BLaER1 treated with 17β-estradiol and CSF1 and Interleukin-3, amounts not matched to agents 10 nM and 100 nM (cell line): Measurements from ENCODE around the gene CERK.
A peak's percentile ranks its signal among the peaks of the same experiment; 100 is the strongest.

Experiments
- H3K27ac ChIP-seq, 11 experiments: shearing (Covaris generic); formaldehyde crosslinking; 2 replicates each; pipeline ENCODE4 v1.8.1; 2022
- H3K27me3 ChIP-seq, 11 experiments: shearing (Covaris generic); formaldehyde crosslinking; 2 replicates each; pipeline ENCODE4 v1.8.1; 2022
- H3K36me3 ChIP-seq, 11 experiments: shearing (Covaris generic); formaldehyde crosslinking; 2 replicates each; pipeline ENCODE4 v1.8.1; 2022
- H3K4me1 ChIP-seq, 10 experiments: shearing (Covaris generic); formaldehyde crosslinking; 2 replicates each; pipeline ENCODE4 v1.8.1; 2022
- H3K4me2 ChIP-seq, 11 experiments: shearing (Covaris generic); formaldehyde crosslinking; 2 replicates each; pipeline ENCODE4 v1.8.1; 2022
- H3K4me3 ChIP-seq, 10 experiments: shearing (Covaris generic); formaldehyde crosslinking; 2 replicates each; pipeline ENCODE4 v1.8.1; 2022
- H3K9ac ChIP-seq, 11 experiments: shearing (Covaris generic); formaldehyde crosslinking; 2 replicates each; pipeline ENCODE4 v1.8.1; 2022
- H3K9me3 ChIP-seq, 11 experiments: shearing (Covaris generic); formaldehyde crosslinking; replicated peaks in 1 of 11; 2 replicates each; pipeline ENCODE4 v1.8.1; 2022
- H4K20me1 ChIP-seq, 11 experiments: shearing (Covaris generic); formaldehyde crosslinking; 2 replicates each; pipeline ENCODE4 v1.8.1; 2022
- Cebpa-rat ChIP-seq, 11 experiments: shearing (Covaris generic); IDR thresholded peaks; 2 replicates each; pipeline ENCODE4 v1.8.1; 2022

The CERK gene

DNA sequence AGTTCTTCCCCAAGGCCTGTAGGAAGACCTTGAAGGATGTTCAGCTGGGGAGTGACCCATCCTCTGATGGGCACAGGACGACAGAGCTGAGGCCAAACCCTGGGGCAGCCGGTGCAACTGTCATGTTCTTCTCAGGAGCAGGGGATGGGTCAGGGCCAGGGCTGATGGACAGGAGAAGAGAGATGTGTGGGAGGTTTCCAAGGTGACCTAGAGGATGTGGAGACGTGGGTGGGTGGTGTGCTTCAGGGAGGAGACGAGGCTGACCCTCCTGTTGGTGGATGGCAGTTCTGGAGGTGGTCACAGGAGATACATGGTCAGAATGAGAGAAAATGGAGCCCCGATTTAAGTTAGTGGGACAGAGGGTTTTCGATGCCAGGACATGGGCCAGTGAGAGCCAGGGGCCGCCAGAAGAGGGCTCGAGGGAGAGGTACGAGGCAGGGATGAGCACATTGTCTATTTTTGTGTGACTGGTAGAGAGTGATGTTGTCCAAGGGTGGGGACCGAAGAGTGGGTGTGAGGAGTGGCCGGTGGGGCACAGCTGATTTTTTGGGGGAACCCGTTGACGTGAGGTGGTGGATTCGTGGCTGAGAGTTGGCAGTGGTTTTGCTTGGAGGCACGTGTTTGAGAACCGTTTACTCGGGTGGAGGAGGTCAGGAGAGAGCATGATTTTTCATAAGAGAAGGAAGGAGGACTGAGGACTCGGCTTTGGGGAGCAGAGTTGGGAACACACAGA, 39.0 kb upstream of the CERK start:
- H3K4me1 ChIP-seq: peaks cover 56 to 65% (median 59%) of the 10 kb centered on the region in 10 experiments
- H3K9me3 ChIP-seq: no peaks in the 10 kb centered on the region
- peak overlapping the region in 1 of 10 experiments; percentile 12; a peak in 1 of 20 replicates for H3K4me3 ChIP-seq
- H3K4me2 ChIP-seq: peak overlapping the region; percentile 84 to 98 (median 92)
- TF ChIP-seq Cebpa-rat (IDR thresholded peaks at IDR 0.05): no peak
- peak overlapping the region in 10 of 11 experiments; percentile 28 to 80 (median 75); a peak in 16 of 22 replicates for H3K9ac ChIP-seq
- peak overlapping the region; percentile 9 to 88 (median 81); a peak in 20 of 22 replicates for H3K27ac ChIP-seq
- peaks cover 0 to 38% (median 7%) of the 10 kb centered on the region in 11 experiments; a peak in 10 of 22 replicates for H3K36me3 ChIP-seq
- peaks cover 37 to 95% (median 92%) of the 10 kb centered on the region in 11 experiments for H4K20me1 ChIP-seq
- H3K27me3 ChIP-seq: no peaks in the 10 kb centered on the region

DNA sequence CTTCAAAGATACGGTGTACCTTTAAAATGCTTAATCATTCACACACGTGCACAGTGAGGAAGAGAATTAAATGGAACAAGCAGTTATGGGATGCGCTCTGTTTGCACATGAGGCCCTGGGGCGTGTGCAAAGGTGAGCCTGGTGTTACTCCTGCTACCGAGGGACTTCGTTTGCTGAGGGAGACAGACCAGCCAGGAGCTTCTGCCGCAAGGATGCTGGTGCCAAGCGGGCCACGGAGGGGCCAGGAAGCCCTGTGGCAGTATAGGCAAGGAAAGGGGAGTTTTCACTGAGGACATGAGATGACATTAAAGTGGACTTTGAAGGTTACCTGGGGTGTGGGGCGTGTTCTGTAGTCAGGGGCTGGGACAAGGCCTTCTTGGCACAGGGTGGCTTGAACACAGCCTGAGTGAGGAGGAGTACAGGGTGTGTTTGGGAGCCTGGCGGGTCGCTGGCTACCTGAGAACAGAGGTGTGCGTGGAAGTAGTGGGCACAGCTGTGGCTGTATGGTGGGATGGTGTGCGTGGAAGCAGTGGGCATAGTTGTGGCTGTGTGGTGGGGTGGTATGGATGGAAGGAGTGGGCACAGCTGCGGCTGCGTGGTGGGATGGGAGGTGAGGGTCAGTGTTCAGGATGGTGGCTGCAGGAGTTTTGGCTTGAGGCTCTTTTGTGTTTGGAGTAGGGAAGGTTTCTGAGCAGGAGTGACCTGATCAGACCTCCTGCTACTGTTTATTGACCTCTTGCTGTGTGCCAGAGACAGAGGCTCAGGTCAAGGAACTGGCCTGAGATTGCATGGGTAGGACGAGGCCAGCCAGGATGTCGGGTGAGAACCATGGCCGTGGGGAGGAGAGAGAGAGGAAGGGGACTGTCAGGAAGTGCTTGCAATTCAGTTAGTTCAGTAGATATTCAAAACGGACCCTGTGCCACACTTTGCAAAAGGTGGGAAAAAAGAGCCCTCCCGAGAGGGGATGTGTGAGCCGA, 38.1 kb upstream of the CERK start:
- no peak for TF ChIP-seq Cebpa-rat (IDR thresholded peaks at IDR 0.05)
- peaks cover 34 to 92% (median 89%) of the 10 kb centered on the region in 11 experiments for H4K20me1 ChIP-seq
- no peaks in the 10 kb centered on the region for H3K27me3 ChIP-seq
- H3K4me1 ChIP-seq: peaks cover 62 to 70% (median 65%) of the 10 kb centered on the region in 10 experiments
- peak overlapping the region in 3 of 10 experiments; percentile 24 to 54 (median 51); a peak in 3 of 20 replicates for H3K4me3 ChIP-seq
- peaks cover 0 to 29% (median 4%) of the 10 kb centered on the region in 11 experiments; a peak in 8 of 22 replicates for H3K36me3 ChIP-seq
- no peaks in the 10 kb centered on the region for H3K9me3 ChIP-seq
- H3K9ac ChIP-seq: peak overlapping the region; percentile 23 to 80 (median 74); a peak in 18 of 22 replicates
- peak overlapping the region; percentile 72 to 88 (median 83); a peak in 20 of 22 replicates for H3K27ac ChIP-seq
- H3K4me2 ChIP-seq: peak overlapping the region; percentile 84 to 98 (median 92)

DNA sequence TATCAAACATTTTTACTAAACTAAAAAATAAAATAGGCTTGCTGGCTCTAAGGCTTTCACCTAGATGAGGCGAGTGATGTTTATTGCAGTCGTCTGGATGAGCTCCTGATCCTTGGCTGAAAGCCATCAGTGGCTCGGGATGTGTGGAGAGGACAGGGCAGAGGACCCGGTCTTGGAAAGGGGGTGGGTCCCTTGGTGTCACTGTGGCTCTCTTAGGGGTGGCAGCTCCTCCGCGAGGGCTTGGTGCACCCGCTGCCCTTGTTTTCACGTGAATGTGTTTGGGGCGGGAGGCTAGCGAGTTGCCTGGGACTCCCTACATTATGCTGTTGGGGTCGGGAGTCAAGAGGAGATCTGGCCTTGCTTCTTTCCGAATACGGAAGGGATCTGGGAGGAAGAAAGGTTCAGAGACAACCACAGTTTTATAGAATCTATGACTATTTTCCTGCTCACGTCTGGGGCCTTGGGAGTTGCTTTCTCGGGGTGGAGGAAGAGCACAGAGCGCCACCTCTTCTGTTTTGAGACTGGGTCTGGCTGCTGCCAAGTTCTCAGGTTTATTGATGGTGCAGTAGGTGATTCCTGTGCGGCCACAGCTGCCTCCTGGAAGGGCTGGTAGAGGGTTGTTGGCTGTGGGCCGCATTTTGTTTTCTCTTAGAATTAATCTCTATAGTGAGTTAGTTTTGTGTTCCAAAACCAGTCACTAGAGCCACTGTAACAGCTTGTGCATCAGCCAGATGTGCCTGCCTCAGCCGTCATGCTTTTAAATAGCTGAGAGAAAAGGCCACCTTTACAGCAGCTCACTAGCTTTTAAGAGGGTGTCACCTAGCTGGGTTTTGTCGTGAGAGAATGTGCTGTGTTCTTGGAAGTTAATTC, 37.2 kb upstream of the CERK start:
- Histone ChIP-seq H3K27ac (peak overlapping the region; percentile 72 to 88 (median 83)), H3K27me3 (no peaks in the 10 kb centered on the region), H3K9me3 (no peaks in the 10 kb centered on the region), H3K9ac (peak overlapping the region; percentile 68 to 80 (median 74); a peak in 21 of 22 replicates), H3K36me3 (peaks cover 0 to 20% (median 0%) of the 10 kb centered on the region in 11 experiments; a peak in 3 of 22 replicates), H4K20me1 (peaks cover 36 to 92% (median 89%) of the 10 kb centered on the region in 11 experiments), H3K4me2 (peak overlapping the region; percentile 84 to 98 (median 92)), H3K4me3 (peak overlapping the region; percentile 4 to 55 (median 44); a peak in 17 of 20 replicates), H3K4me1 (peaks cover 71 to 76% (median 74%) of the 10 kb centered on the region in 10 experiments)
- TF ChIP-seq Cebpa-rat (IDR thresholded peaks at IDR 0.05): no peak

DNA sequence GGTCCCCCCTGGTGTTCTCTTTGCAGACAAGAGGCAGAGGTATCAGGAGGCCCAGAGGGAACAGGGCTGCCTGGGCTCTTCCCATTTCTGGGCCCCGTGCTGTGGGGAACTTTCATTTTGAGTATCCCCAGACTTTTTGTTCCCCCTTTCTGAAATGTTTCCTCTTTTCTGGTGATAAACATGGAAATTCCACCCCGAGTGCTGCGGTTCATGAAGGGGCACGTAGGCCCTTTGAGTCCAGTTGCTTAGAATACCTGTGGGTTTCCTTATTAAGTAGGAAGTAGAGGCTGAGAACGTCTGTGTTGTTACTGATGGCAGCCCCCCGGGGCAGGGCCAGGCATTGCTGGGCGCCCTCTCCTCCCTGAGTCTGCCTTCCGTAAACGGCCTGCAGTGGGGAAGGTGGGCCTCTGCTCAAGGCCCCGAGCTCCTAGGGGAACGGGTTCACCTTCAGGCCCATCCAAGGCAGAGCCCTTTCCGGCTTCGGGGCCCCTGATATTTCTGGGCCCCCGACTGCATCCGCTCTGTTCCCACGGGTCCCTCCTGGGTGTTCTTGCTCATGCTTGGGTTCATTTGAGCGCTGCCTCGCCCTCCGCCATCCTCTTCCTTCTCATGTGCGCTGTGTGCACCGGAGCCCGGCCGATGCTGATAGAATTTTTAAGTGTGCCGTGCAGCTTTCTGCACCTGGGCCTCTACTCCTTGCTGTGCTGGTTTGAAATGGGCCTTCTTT, 36.4 kb upstream of the CERK start:
- Histone ChIP-seq H3K27me3 (no peaks in the 10 kb centered on the region), H3K27ac (peak overlapping the region; percentile 72 to 88 (median 83)), H3K4me3 (peak overlapping the region; percentile 17 to 55 (median 44); a peak in 18 of 20 replicates), H3K9me3 (no peaks in the 10 kb centered on the region), H3K9ac (peak overlapping the region; percentile 68 to 80 (median 74); a peak in 21 of 22 replicates), H4K20me1 (peaks cover 28 to 92% (median 89%) of the 10 kb centered on the region in 11 experiments), H3K4me1 (peaks cover 79 to 84% (median 82%) of the 10 kb centered on the region in 10 experiments), H3K36me3 (peaks cover 0 to 12% (median 0%) of the 10 kb centered on the region in 11 experiments; a peak in 1 of 22 replicates), H3K4me2 (peak overlapping the region; percentile 84 to 98 (median 92))
- no peak for TF ChIP-seq Cebpa-rat (IDR thresholded peaks at IDR 0.05)

- Histone ChIP-seq H3K36me3 (0 out of 22 replicates have a peak, but pooled peaks cover 0 to 3% (median 0%) of the 10 kb centered on the region in 11 experiments), H3K27me3 (no peaks in the 10 kb centered on the region), H4K20me1 (peaks cover 14 to 92% (median 90%) of the 10 kb centered on the region in 11 experiments; a peak in 21 of 22 replicates), H3K4me3 (no peak overlapping the region), H3K4me1 (peaks cover 90 to 93% (median 92%) of the 10 kb centered on the region in 10 experiments), H3K9me3 (no peaks in the 10 kb centered on the region), H3K9ac (peak overlapping the region in 10 of 11 experiments; percentile 73 to 80 (median 75); a peak in 18 of 22 replicates), H3K27ac (peak overlapping the region; percentile 65 to 88 (median 83); a peak in 21 of 22 replicates), H3K4me2 (peak overlapping the region; percentile 84 to 98 (median 92))
- no peak for TF ChIP-seq Cebpa-rat (IDR thresholded peaks at IDR 0.05)
Observed at GRCh38 chr22:46773076-46773475, 35.0 kb upstream of the CERK start.

DNA sequence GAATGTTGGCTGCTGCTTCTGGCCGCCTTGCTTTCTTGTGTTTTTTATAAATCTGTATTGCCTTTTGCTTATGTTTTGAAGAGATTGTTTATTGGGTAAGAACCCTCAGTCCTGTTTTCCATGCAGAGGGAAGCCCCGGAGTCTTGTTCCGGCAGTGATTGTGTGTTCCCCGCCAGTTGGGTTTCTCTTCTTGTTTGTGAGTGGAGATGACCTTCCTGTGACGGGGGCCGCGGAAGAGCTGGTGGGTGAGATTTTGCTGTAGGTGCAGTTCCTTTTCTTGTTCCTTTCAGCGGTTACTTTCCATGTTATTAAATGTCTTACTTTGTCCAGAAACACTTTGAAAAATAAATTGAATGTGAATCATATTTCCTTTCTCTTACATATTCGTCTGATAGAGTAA, 32.7 kb upstream of the CERK start:
- peak overlapping the region; percentile 50 to 91 (median 78) for H3K4me2 ChIP-seq
- no peaks in the 10 kb centered on the region for H3K27me3 ChIP-seq
- peaks cover 0 to 7% (median 0%) of the 10 kb centered on the region in 11 experiments; a peak in 6 of 22 replicates for H3K36me3 ChIP-seq
- H3K9ac ChIP-seq: peak overlapping the region in 9 of 11 experiments; percentile 10 to 71 (median 41); a peak in 14 of 22 replicates
- peaks cover 15 to 92% (median 83%) of the 10 kb centered on the region in 11 experiments; a peak in 21 of 22 replicates for H4K20me1 ChIP-seq
- peaks cover 82 to 91% (median 88%) of the 10 kb centered on the region in 10 experiments for H3K4me1 ChIP-seq
- no peak for TF ChIP-seq Cebpa-rat (IDR thresholded peaks at IDR 0.05)
- H3K4me3 ChIP-seq: peak overlapping the region in 2 of 10 experiments; percentile 12 to 26; a peak in 3 of 20 replicates
- H3K9me3 ChIP-seq: no peaks in the 10 kb centered on the region
- peak overlapping the region in 10 of 11 experiments; percentile 28 to 76 (median 58); a peak in 15 of 22 replicates for H3K27ac ChIP-seq

- peak overlapping the region; percentile 50 to 91 (median 78) for H3K4me2 ChIP-seq
- peaks cover 0 to 8% (median under 1%) of the 10 kb centered on the region in 11 experiments; a peak in 6 of 22 replicates for H3K36me3 ChIP-seq
- peaks cover 77 to 91% (median 84%) of the 10 kb centered on the region in 10 experiments for H3K4me1 ChIP-seq
- peak overlapping the region in 9 of 11 experiments; percentile 10 to 71 (median 46); a peak in 15 of 22 replicates for H3K9ac ChIP-seq
- no peaks in the 10 kb centered on the region for H3K27me3 ChIP-seq
- TF ChIP-seq Cebpa-rat (IDR thresholded peaks at IDR 0.05): no peak
- H3K9me3 ChIP-seq: no peaks in the 10 kb centered on the region
- H3K4me3 ChIP-seq: peak overlapping the region in 2 of 10 experiments; percentile 1 to 26; a peak in 2 of 20 replicates
- H3K27ac ChIP-seq: peak overlapping the region in 9 of 11 experiments; percentile 28 to 76 (median 61); a peak in 16 of 22 replicates
- peaks cover 15 to 92% (median 80%) of the 10 kb centered on the region in 11 experiments; a peak in 21 of 22 replicates for H4K20me1 ChIP-seq
Observed at GRCh38 chr22:46770151-46770641, 32.1 kb upstream of the CERK start.
